Measurements from ENCODE around the gene TTC7B. TPM values are rescaled to one million over a fixed set of nuclear protein-coding genes. Genes with fewer than 3 reads are reported as not detected.

Gene TTC7B
- total and polyA plus RNA-seq, 2 of the 13 experiments (the other 11 are each of a cell fraction or from before 2014, with no cell fraction given) = 1.3 to 3.2 TPM

- no peak for TF ChIP-seq TBX3 (IDR thresholded peaks at IDR 0.05; ENCODE audit: borderline replicate concordance)
- no peak for TF ChIP-seq STAG1 (CRISPR knock-in tag; IDR thresholded peaks at IDR 0.05)
- no peak for TF ChIP-seq ZFY (CRISPR knock-in tag; IDR thresholded peaks at IDR 0.05)
- TF ChIP-seq ZNF446 (CRISPR knock-in tag; IDR thresholded peaks at IDR 0.05) = peak; percentile 79; the same call in 1 of the 2 replicates
- no peak for TF ChIP-seq ZNF674 (CRISPR knock-in tag; IDR thresholded peaks at IDR 0.05; ENCODE audit: low read depth)
- TF ChIP-seq ZNF547 (CRISPR knock-in tag; IDR thresholded peaks at IDR 0.05) = no peak
- no peak for TF ChIP-seq ZNF510 (CRISPR knock-in tag; IDR thresholded peaks at IDR 0.05; ENCODE audit: low read depth)
- no peak for TF ChIP-seq CCDC6 (CRISPR knock-in tag; IDR thresholded peaks at IDR 0.05)
- no peak for TF ChIP-seq PHF5A (CRISPR knock-in tag; IDR thresholded peaks at IDR 0.05; ENCODE audit: low read depth, unreplicated experiment)
- TF ChIP-seq ZXDC (CRISPR knock-in tag; IDR thresholded peaks at IDR 0.05) = no peak
- TF ChIP-seq MXD1 (CRISPR knock-in tag; IDR thresholded peaks at IDR 0.05) = no peak
- TF ChIP-seq E2F2 (CRISPR knock-in tag; IDR thresholded peaks at IDR 0.05; ENCODE audit: borderline replicate concordance) = no peak
- TF ChIP-seq ZNF75D (CRISPR knock-in tag; IDR thresholded peaks at IDR 0.05; ENCODE audit: borderline replicate concordance) = no peak
- TF ChIP-seq GLI4 (CRISPR knock-in tag; IDR thresholded peaks at IDR 0.05; ENCODE audit: borderline replicate concordance) = no peak
- no peak for TF ChIP-seq ZNF713 (CRISPR knock-in tag; IDR thresholded peaks at IDR 0.05)
- TF ChIP-seq KDM2A (CRISPR knock-in tag; IDR thresholded peaks at IDR 0.05; ENCODE audit: borderline replicate concordance, low read depth) = no peak
- TF ChIP-seq MAFG (CRISPR knock-in tag; IDR thresholded peaks at IDR 0.05) = no peak
- TF ChIP-seq HIVEP1 (CRISPR knock-in tag; IDR thresholded peaks at IDR 0.05) = no peak
- TF ChIP-seq YEATS2 (CRISPR knock-in tag; IDR thresholded peaks at IDR 0.05; ENCODE audit: borderline replicate concordance) = peak; percentile 26; the same call in 1 of the 2 replicates
- no peak for TF ChIP-seq PLSCR1 (CRISPR knock-in tag; IDR thresholded peaks at IDR 0.05; ENCODE audit: borderline replicate concordance)
- 0 out of 2 replicates have a peak, but pooled peaks have one; percentile 19 for TF ChIP-seq PITX1 (CRISPR knock-in tag; IDR thresholded peaks at IDR 0.05)
- TF ChIP-seq ZIK1 (CRISPR knock-in tag; IDR thresholded peaks at IDR 0.05; ENCODE audit: borderline replicate concordance, low read depth) = no peak
- TF ChIP-seq CENPBD1 (CRISPR knock-in tag; IDR thresholded peaks at IDR 0.05; ENCODE audit: borderline replicate concordance, low read depth) = no peak
- TF ChIP-seq NFE2 (CRISPR knock-in tag; IDR thresholded peaks at IDR 0.05) = no peak
- TF ChIP-seq NCOA2 (CRISPR knock-in tag; IDR thresholded peaks at IDR 0.05) = peak; percentile 55; the same call in 1 of the 2 replicates
These were observed 320.6 kb downstream of the TTC7B start (continued) for GRCh38 chr14:90495357-90496276.
